Kidney epithelial cell (primary cell): ENCODE results near the gene PPP1R14C. TPM values are rescaled to one million over a fixed set of nuclear protein-coding genes. Genes with fewer than 3 reads are reported as not detected.

ENCODE experiments used
- DNase-seq: peaks from one replicate; pipeline ENCODE4 v3.0.0-alpha.2; 2010; ENCODE audit warnings: low read depth
- H3K27me3 ChIP-seq: 2 replicates; pipeline ENCODE4 v1.6.0; 2011; ENCODE audit warnings: low read length; ENCODE audit not compliant: control insufficient read depth, insufficient read depth
- H3K36me3 ChIP-seq: 2 replicates; pipeline ENCODE4 v1.5.1; 2011; ENCODE audit warnings: low read length; ENCODE audit not compliant: control insufficient read depth, insufficient read depth
- H3K4me3 ChIP-seq: 2 replicates; pipeline ENCODE4 v1.5.1; 2011; ENCODE audit warnings: low read depth, mild to moderate bottlenecking, control low read depth, low read length
- CTCF ChIP-seq: IDR thresholded peaks from 2 replicates; pipeline ENCODE4 v1.5.1; 2011; ENCODE audit warnings: mild to moderate bottlenecking, moderate library complexity, low read length, control low read depth, inconsistent platforms; ENCODE audit not compliant: insufficient read depth, poor library complexity, severe bottlenecking
- total RNA-seq: library from RNA; depleted of rRNA; stranded (reverse); fragments of >200 nt; gene quantifications from 2 replicates; pipeline ENCODE4 v1.2.3, GENCODE V29; 2015

PPP1R14C gene
- total RNA-seq, 1 donor from 2014 or later: 45.5 TPM

GRCh38 chr6:150271172-150271500 lies 128.3 kb downstream of the PPP1R14C start:
- TF ChIP-seq CTCF: no peak
- Histone ChIP-seq H3K4me3 (no peak overlapping the region), H3K36me3 (no peaks in the 10 kb centered on the region), H3K27me3 (no peaks in the 10 kb centered on the region)
- DNase-seq: no peak

- Histone ChIP-seq H3K36me3 (no peaks in the 10 kb centered on the region), H3K4me3 (no peak overlapping the region), H3K27me3 (no peaks in the 10 kb centered on the region)
- TF ChIP-seq CTCF: no peak
- no peak for DNase-seq
These were observed 128.8 kb downstream of the PPP1R14C start for GRCh38 chr6:150271501-150272263.

- no peak overlapping the region for H3K4me3 ChIP-seq
- H3K36me3 ChIP-seq: no peaks in the 10 kb centered on the region
- H3K27me3 ChIP-seq: no peaks in the 10 kb centered on the region
- TF ChIP-seq CTCF: no peak
- DNase-seq: no peak
These were observed 129.6 kb downstream of the PPP1R14C start for GRCh38 chr6:150272264-150272975.

- Histone ChIP-seq H3K36me3 (no peaks in the 10 kb centered on the region), H3K4me3 (no peak overlapping the region), H3K27me3 (no peaks in the 10 kb centered on the region)
- DNase-seq: no peak
- no peak for TF ChIP-seq CTCF
These were observed 130.1 kb downstream of the PPP1R14C start for GRCh38 chr6:150272976-150273315.

GRCh38 chr6:150273457-150274309 lies 130.8 kb downstream of the PPP1R14C start:
- Histone ChIP-seq H3K4me3 (no peak overlapping the region), H3K36me3 (no peaks in the 10 kb centered on the region), H3K27me3 (no peaks in the 10 kb centered on the region)
- TF ChIP-seq CTCF: no peak
- DNase-seq: no peak
